HL-60 (cell line): ENCODE results near the gene GABRR2.
A peak's percentile ranks its signal among the peaks of the same experiment; 100 is the strongest.

ENCODE experiments used
- DNase-seq, 2 experiments: peaks; one replicate each; pipeline ENCODE4 v3.0.0-alpha.2; 2010 to 2020; ENCODE audit warnings: low read depth in 1 of 2, low spot score in 1 of 2
- H3K27ac ChIP-seq: fragments of 250-450 bp; sonication (Bioruptor Pico); replicated peaks from 2 replicates; pipeline ENCODE4 v1.5.1; 2020; ENCODE audit warnings: mild to moderate bottlenecking, moderate library complexity
- H3K27me3 ChIP-seq: fragments of 250-450 bp; sonication (Bioruptor Pico); 2 replicates; pipeline ENCODE4 v1.5.1; 2021; ENCODE audit warnings: mild to moderate bottlenecking, moderate library complexity; ENCODE audit not compliant: insufficient read depth, poor library complexity, severe bottlenecking
- H3K4me3 ChIP-seq: replicated peaks from 2 replicates; pipeline ENCODE4 v1.5.1; 2011; ENCODE audit warnings: mild to moderate bottlenecking, control low read depth, low read length; ENCODE audit not compliant: insufficient read depth
- GABPA ChIP-seq: IDR thresholded peaks from 2 replicates; pipeline ENCODE4 v1.6.1; 2012; ENCODE audit warnings: low read depth
- POLR2AphosphoS5 ChIP-seq: IDR thresholded peaks from 2 replicates; pipeline ENCODE4 v1.6.1; 2012; ENCODE audit warnings: low read depth
- SPI1 ChIP-seq: IDR thresholded peaks from 2 replicates; pipeline ENCODE4 v1.6.1; 2012; ENCODE audit warnings: low read depth, mild to moderate bottlenecking, borderline replicate concordance
- TF ChIP-seq, protein P1 (sequence below): IDR thresholded peaks from 2 replicates; pipeline ENCODE4 v1.6.1; 2012; ENCODE audit warnings: low read depth; ENCODE audit not compliant: insufficient replicate concordance
- TF ChIP-seq, protein P2 (sequence below): IDR thresholded peaks from one replicate; pipeline ENCODE4 v1.5.1; 2011; ENCODE audit warnings: low read length, control low read depth, inconsistent platforms; ENCODE audit not compliant: insufficient read depth

GABRR2 gene

DNA sequence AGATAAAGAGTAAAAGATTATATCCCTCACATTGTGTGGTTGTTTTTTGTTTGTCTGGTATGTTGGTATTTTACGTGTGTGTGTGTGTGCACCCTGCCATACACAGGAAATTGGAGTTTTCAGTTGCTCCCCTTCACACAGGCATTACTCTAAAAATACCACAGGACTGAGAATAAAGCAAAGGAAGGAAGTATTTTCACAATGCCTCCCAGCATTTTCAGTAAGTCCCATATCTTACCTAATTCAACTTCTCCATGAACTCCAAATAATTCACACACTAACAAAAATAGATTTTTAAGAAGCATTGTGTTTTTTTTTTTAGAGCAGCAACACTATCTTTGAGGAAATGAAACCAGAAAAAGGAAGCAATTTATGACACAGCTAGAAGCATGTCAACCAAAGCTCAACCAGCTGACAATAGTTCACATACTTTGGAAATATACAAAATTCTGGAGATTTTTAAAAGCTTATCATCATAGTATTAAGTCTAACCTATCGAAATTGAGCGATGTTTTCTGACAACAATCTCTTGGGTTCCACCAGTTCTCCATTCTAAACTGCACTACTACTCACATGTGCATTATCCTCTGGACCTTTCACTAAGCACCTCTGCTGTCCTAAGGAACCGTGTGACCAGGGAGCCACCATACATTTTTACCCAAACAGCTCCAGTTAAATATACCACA lies 35.3 kb upstream of the GABRR2 start:
- H3K4me3 ChIP-seq, result peak overlapping the region; percentile 65
- peak overlapping the region; percentile 93 for H3K27ac ChIP-seq

DNA sequence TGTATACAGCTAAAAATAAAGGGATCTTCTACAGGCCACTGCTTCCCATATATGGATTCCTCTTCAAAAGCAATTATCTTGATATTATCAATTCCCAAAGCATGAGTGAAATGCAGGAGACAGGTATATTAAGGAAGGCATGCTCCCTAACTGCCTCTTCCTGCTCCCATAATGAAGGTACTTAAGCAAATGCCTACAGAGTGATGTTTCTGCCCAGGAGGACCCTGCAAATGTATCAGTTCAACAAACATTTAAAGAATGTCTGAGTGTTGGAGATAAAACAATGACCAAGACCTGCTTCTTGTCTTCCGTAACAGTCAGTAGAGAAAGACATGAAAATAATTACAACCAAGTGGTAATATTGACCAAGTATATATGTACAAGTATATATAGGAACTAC lies 33.3 kb upstream of the GABRR2 start:
- no peak for DNase-seq
- H3K4me3 ChIP-seq, result no peak overlapping the region
- TF ChIP-seq POLR2AphosphoS5 (no peak), GABPA (no peak), SPI1 (no peak)
- TF ChIP-seq, protein P1, sequence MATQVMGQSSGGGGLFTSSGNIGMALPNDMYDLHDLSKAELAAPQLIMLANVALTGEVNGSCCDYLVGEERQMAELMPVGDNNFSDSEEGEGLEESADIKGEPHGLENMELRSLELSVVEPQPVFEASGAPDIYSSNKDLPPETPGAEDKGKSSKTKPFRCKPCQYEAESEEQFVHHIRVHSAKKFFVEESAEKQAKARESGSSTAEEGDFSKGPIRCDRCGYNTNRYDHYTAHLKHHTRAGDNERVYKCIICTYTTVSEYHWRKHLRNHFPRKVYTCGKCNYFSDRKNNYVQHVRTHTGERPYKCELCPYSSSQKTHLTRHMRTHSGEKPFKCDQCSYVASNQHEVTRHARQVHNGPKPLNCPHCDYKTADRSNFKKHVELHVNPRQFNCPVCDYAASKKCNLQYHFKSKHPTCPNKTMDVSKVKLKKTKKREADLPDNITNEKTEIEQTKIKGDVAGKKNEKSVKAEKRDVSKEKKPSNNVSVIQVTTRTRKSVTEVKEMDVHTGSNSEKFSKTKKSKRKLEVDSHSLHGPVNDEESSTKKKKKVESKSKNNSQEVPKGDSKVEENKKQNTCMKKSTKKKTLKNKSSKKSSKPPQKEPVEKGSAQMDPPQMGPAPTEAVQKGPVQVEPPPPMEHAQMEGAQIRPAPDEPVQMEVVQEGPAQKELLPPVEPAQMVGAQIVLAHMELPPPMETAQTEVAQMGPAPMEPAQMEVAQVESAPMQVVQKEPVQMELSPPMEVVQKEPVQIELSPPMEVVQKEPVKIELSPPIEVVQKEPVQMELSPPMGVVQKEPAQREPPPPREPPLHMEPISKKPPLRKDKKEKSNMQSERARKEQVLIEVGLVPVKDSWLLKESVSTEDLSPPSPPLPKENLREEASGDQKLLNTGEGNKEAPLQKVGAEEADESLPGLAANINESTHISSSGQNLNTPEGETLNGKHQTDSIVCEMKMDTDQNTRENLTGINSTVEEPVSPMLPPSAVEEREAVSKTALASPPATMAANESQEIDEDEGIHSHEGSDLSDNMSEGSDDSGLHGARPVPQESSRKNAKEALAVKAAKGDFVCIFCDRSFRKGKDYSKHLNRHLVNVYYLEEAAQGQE, result no peak
- TF ChIP-seq, protein P2, sequence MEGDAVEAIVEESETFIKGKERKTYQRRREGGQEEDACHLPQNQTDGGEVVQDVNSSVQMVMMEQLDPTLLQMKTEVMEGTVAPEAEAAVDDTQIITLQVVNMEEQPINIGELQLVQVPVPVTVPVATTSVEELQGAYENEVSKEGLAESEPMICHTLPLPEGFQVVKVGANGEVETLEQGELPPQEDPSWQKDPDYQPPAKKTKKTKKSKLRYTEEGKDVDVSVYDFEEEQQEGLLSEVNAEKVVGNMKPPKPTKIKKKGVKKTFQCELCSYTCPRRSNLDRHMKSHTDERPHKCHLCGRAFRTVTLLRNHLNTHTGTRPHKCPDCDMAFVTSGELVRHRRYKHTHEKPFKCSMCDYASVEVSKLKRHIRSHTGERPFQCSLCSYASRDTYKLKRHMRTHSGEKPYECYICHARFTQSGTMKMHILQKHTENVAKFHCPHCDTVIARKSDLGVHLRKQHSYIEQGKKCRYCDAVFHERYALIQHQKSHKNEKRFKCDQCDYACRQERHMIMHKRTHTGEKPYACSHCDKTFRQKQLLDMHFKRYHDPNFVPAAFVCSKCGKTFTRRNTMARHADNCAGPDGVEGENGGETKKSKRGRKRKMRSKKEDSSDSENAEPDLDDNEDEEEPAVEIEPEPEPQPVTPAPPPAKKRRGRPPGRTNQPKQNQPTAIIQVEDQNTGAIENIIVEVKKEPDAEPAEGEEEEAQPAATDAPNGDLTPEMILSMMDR, result no peak
- peak overlapping the region; percentile 31 for H3K27ac ChIP-seq
- no peaks in the 10 kb centered on the region for H3K27me3 ChIP-seq

More for the DNA sequence above, 35.3 kb upstream of the GABRR2 start:
- no peaks in the 10 kb centered on the region for H3K27me3 ChIP-seq
- DNase-seq, result peak; percentile 54 to 76
- TF ChIP-seq, protein P1, result no peak
- TF ChIP-seq, protein P2, result no peak
- TF ChIP-seq GABPA, result no peak
- peak; percentile 66; the same call in 1 of the 2 replicates for TF ChIP-seq SPI1

DNA sequence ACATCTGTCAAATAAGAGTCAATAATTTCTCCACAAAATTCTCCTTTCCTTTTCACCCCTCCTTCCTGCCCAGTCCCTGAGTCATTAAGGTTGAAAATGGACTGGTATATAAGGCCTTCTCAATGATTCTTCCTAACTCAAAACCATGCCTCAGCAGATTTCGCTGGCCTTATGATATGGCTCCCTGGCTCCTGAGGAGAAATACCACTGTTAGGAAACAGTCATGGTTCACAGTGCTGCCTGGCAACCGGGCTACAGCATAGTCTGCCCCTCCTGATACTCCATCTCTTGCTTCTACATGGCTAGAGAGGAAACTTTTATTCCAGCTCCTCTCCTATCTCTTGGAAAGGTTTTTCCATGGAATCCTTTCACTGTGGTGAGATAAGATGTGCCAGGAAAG lies 32.7 kb upstream of the GABRR2 start:
- Histone ChIP-seq H3K4me3 (no peak overlapping the region), H3K27me3 (no peaks in the 10 kb centered on the region), H3K27ac (peak overlapping the region; percentile 31)
- DNase-seq, result peak in 1 of 2 experiments; percentile 52
- TF ChIP-seq, protein P1, result no peak
- TF ChIP-seq GABPA, result no peak
- TF ChIP-seq POLR2AphosphoS5, result no peak
- TF ChIP-seq SPI1, result no peak
- TF ChIP-seq, protein P2, result no peak
